GM12878 (cell line): ENCODE data around the gene LHFPL4. TPM values are rescaled to one million over a fixed set of nuclear protein-coding genes. Genes with fewer than 3 reads are reported as not detected.

Experiments used
- ATAC-seq: fragments of 200-7000 bp; cut with Tn5 transposase; 3 replicates; pipeline ENCODE4 v1.9.1; 2020; ENCODE audit warnings: mild to moderate bottlenecking, moderate library complexity
- BruUV-seq: library from RNA; stranded (reverse); fragments of 400-500 nt; replicated peaks from 2 replicates; lab custom pipeline; 2021; lab: Mats Ljungman, UMichigan
- CTCF ChIA-PET: fragments of 300-600 bp; sonication (Branson Sonifier 250); formaldehyde crosslinking; extraction: SDS; loops from one replicate; lab custom pipeline; 2021; ENCODE audit warnings: inconsistent platforms; lab: Yijun Ruan, JAX
- POLR2A ChIA-PET: fragments of 350-600 bp; formaldehyde crosslinking; extraction: SDS; loops from one replicate; lab custom pipeline; 2021; ENCODE audit warnings: inconsistent platforms; lab: Charles Lee
- RAD21 ChIA-PET: fragments of 300-600 bp; sonication (Branson Sonifier 250); formaldehyde crosslinking; loops from one replicate; lab custom pipeline; 2023; ENCODE audit warnings: antibody characterized with exemption; ENCODE audit not compliant: unreplicated experiment; lab: Charles Lee
- SMC1A ChIA-PET: fragments of 300-600 bp; sonication (Branson Sonifier 250); formaldehyde crosslinking; loops from one replicate; lab custom pipeline; 2023; ENCODE audit not compliant: unreplicated experiment, uncharacterized antibody; lab: Charles Lee
- DNase-seq: peaks from one replicate; pipeline ENCODE4 v3.0.0-alpha.2; 2011; ENCODE audit warnings: low read depth, low spot score
- FAIRE-seq: peaks from 3 replicates; lab custom pipeline; 2011; peaks lifted over from hg19 to GRCh38; lab: Jason Lieb, UNC
- H2AFZ ChIP-seq: 2 replicates; pipeline ENCODE4 v1.6.0; 2011; ENCODE audit warnings: low read depth, low read length, control low read depth; ENCODE audit not compliant: control insufficient read depth
- H3K27ac ChIP-seq: 2 replicates; pipeline ENCODE4 v1.5.1; 2011; ENCODE audit warnings: control low read depth; ENCODE audit not compliant: control insufficient read depth, insufficient read depth
- H3K27me3 ChIP-seq, 2 experiments: replicated peaks in 1 of 2; 2 replicates each; pipeline versions ENCODE4 v1.6.0 to v1.6.1; 2011; ENCODE audit warnings: low read length in 1 of 2; ENCODE audit not compliant: control insufficient read depth in 2 of 2, insufficient read depth in 2 of 2
- H3K36me3 ChIP-seq, 2 experiments: 2 replicates each; pipeline ENCODE4 v1.5.1; 2011; ENCODE audit warnings: low read length in 1 of 2; ENCODE audit not compliant: control insufficient read depth in 2 of 2, insufficient read depth in 2 of 2
- H3K4me1 ChIP-seq: 2 replicates; pipeline ENCODE4 v1.6.1; 2011; ENCODE audit warnings: mild to moderate bottlenecking, low read length, moderate library complexity, mixed read lengths; ENCODE audit not compliant: control insufficient read depth, insufficient read depth
- H3K4me2 ChIP-seq: 2 replicates; pipeline ENCODE4 v1.6.0; 2011; ENCODE audit warnings: control low read depth; ENCODE audit not compliant: control insufficient read depth, insufficient read depth
- H3K4me3 ChIP-seq: fragments of 200-600 bp; sonication (generic); 2 replicates; pipeline ENCODE4 v1.5.1; 2016
- H3K79me2 ChIP-seq: 2 replicates; pipeline ENCODE4 v1.6.0; 2011; ENCODE audit warnings: low read length; ENCODE audit not compliant: control insufficient read depth, insufficient read depth
- H3K9ac ChIP-seq: 2 replicates; pipeline ENCODE4 v1.8.0; 2011; ENCODE audit warnings: low read length, control low read depth, mixed read lengths; ENCODE audit not compliant: control insufficient read depth, insufficient read depth
- H3K9me3 ChIP-seq: replicated peaks from 3 replicates; pipeline ENCODE4 v1.5.1; 2011; ENCODE audit warnings: mild to moderate bottlenecking, low read length; ENCODE audit not compliant: control insufficient read depth, insufficient read depth
- H4K20me1 ChIP-seq: 2 replicates; pipeline ENCODE4 v1.6.0; 2011; ENCODE audit not compliant: control insufficient read depth, insufficient read depth
- CBX5 ChIP-seq: sonication (generic); IDR thresholded peaks from 2 replicates; pipeline ENCODE4 v1.6.1; 2016; ENCODE audit warnings: low read depth, moderate library complexity, mild to moderate bottlenecking, inconsistent platforms
- CHD2 ChIP-seq: IDR thresholded peaks from 2 replicates; pipeline ENCODE4 v1.6.1; 2011; ENCODE audit warnings: low read depth, low read length, improper control_type of control experiment, borderline replicate concordance
- CUX1 ChIP-seq: IDR thresholded peaks from 2 replicates; pipeline ENCODE4 v1.6.1; 2012; ENCODE audit warnings: improper control_type of control experiment, low read depth, low read length; ENCODE audit not compliant: insufficient replicate concordance
- DPF2 ChIP-seq: fragments of 450-650 bp; IDR thresholded peaks from 2 replicates; pipeline ENCODE4 v1.6.1; 2017; ENCODE audit warnings: mild to moderate bottlenecking
- HDAC2 ChIP-seq: fragments of 200-600 bp; sonication (generic); IDR thresholded peaks from 2 replicates; pipeline ENCODE4 v1.6.1; 2017
- IRF4 ChIP-seq: IDR thresholded peaks from 2 replicates; pipeline ENCODE4 v1.6.1; 2011; ENCODE audit warnings: low read depth, low read length
- KAT2A ChIP-seq: conservative IDR thresholded peaks from 2 replicates; pipeline ENCODE4 v1.6.1; 2011; ENCODE audit warnings: low read depth, low read length; ENCODE audit not compliant: control insufficient read depth
- MTA2 ChIP-seq: fragments of 450-650 bp; IDR thresholded peaks from 2 replicates; pipeline ENCODE4 v1.6.1; 2016; ENCODE audit warnings: low read depth, mild to moderate bottlenecking, moderate library complexity
- NKRF ChIP-seq: fragments of 450-650 bp; conservative IDR thresholded peaks from 2 replicates; pipeline ENCODE4 v1.6.1; 2017; ENCODE audit warnings: mild to moderate bottlenecking, moderate library complexity
- RB1 ChIP-seq: fragments of 450-650 bp; formaldehyde crosslinking; IDR thresholded peaks from 2 replicates; pipeline ENCODE4 v1.6.1; 2017; ENCODE audit warnings: mild to moderate bottlenecking, borderline replicate concordance
- RUNX3 ChIP-seq: IDR thresholded peaks from 2 replicates; pipeline ENCODE4 v1.6.1; 2012; ENCODE audit warnings: low read length, inconsistent platforms
- SMAD5 ChIP-seq: IDR thresholded peaks from 2 replicates; pipeline ENCODE4 v1.6.1; 2016; ENCODE audit warnings: antibody characterized with exemption, low read depth
- SP1 ChIP-seq: IDR thresholded peaks from one replicate; pipeline ENCODE4 v1.6.1; 2011; ENCODE audit warnings: low read depth, low read length
- STAT3 ChIP-seq: IDR thresholded peaks from 2 replicates; pipeline ENCODE4 v1.6.1; 2011; ENCODE audit warnings: low read depth, low read length, improper control_type of control experiment
- TCF12 ChIP-seq: IDR thresholded peaks from 2 replicates; pipeline ENCODE4 v1.6.1; 2011; ENCODE audit warnings: low read depth, mild to moderate bottlenecking, low read length
- WRNIP1 ChIP-seq: IDR thresholded peaks from 2 replicates; pipeline ENCODE4 v1.6.1; 2011; ENCODE audit warnings: low read depth, low read length, improper control_type of control experiment, borderline replicate concordance
- WGBS: methylation state at CpG from one replicate; pipeline ENCODE4 v1.1.6; 2016; ENCODE audit warnings: low lambda C conversion rate; ENCODE audit not compliant: insufficient replicate concordance, insufficient coverage; ENCODE audit errors: missing lambda C conversion rate; 5-methylcytosine and 5-hydroxymethylcytosine counted together
- in situ Hi-C: fragments of 300-500 bp; cut with MboI; formaldehyde crosslinking; loops from 9 replicates; pipeline ENCODE4 v1.14.3; 2018; ENCODE audit warnings: mixed read lengths
- intact Hi-C: fragments of 100-400 bp; cut with micrococcal nuclease; formaldehyde crosslinking; loops from one replicate; pipeline ENCODE4 v1.14.2; 2022; ENCODE audit not compliant: unreplicated experiment
- polyA plus RNA-seq, 11 experiments: library from polyadenylated mRNA; depleted of rRNA in 4 of 11; unstranded in 6 of 11; stranded (reverse) in 5 of 11; fragments of >200 nt; fragmentation: Nextera tagmentation in 4 of 11; fragmentation: Illumina TruSeq in 1 of 11; extraction: Ambion mirVana in 4 of 11; extraction: Trizol in 1 of 11; gene quantifications; 1 replicate in 1 of 11; 2 replicates in 10 of 11; pipeline versions ENCODE4 v1.2.1 to v1.2.3, GENCODE V29; 2011 to 2016; ENCODE audit warnings: inconsistent platforms in 2 of 11, missing spikeins in 2 of 11, low read depth in 1 of 11
- total RNA-seq, 4 experiments: library from RNA; depleted of rRNA in 3 of 4; stranded (reverse); fragments of >200 nt in 3 of 4; fragmentation: Illumina TruSeq in 1 of 4; extraction: Trizol in 1 of 4; gene quantifications; 2 replicates each; pipeline versions ENCODE4 v1.2.1 to v1.2.3, GENCODE V29; 2013 to 2021
- TF ChIP-seq, protein P1 (sequence below): fragments of 450-650 bp; IDR thresholded peaks from 2 replicates; pipeline ENCODE4 v1.6.1; 2017; ENCODE audit warnings: borderline replicate concordance

The LHFPL4 gene
- total and polyA plus RNA-seq, 10 of the 15 experiments (the other 5 are each of a cell fraction or from before 2014, with no cell fraction given) = 0.05 to 0.15 TPM; not detected in 8

DNA sequence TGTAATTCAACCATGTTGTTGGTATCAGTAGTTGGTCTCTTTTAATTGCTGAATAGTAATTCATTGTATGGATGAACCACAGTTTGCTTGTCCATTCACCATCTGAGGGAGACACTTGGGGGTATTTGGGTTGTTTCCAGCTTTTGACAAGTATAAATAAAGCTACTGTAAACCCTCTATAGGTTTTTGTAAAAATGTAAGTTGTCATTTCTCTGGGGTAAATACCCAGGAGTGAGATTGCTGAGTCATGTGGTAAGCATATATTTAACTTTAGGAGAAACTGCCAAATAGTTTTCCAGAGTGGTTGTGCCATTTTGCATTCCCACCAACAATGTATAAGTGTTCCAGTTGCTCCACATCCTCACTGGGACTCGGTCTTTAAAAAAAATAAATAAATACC lies 15.4 kb upstream of the LHFPL4 start:
- DNase-seq = no peak
- H3K27ac ChIP-seq = no peak overlapping the region
- H3K4me1 ChIP-seq = no peaks in the 10 kb centered on the region
- H3K4me2 ChIP-seq = no peak overlapping the region
- H3K36me3 ChIP-seq = no peaks in the 10 kb centered on the region
- CTCF ChIA-PET = no interaction called here
- TF ChIP-seq CBX5 (no peak), STAT3 (no peak), RB1 (no peak), DPF2 (no peak), IRF4 (no peak), HDAC2 (no peak), RUNX3 (no peak), CUX1 (no peak), SMAD5 (no peak), MTA2 (no peak), WRNIP1 (no peak), TCF12 (no peak), CHD2 (no peak), KAT2A (no peak), SP1 (no peak), NKRF (no peak)
- TF ChIP-seq, protein P1, sequence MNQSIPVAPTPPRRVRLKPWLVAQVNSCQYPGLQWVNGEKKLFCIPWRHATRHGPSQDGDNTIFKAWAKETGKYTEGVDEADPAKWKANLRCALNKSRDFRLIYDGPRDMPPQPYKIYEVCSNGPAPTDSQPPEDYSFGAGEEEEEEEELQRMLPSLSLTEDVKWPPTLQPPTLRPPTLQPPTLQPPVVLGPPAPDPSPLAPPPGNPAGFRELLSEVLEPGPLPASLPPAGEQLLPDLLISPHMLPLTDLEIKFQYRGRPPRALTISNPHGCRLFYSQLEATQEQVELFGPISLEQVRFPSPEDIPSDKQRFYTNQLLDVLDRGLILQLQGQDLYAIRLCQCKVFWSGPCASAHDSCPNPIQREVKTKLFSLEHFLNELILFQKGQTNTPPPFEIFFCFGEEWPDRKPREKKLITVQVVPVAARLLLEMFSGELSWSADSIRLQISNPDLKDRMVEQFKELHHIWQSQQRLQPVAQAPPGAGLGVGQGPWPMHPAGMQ = no peak
- RAD21 ChIA-PET = no interaction called here
- ATAC-seq = no peak
- no peak for FAIRE-seq
- H4K20me1 ChIP-seq = no peaks in the 10 kb centered on the region
- no peak overlapping the region for H3K4me3 ChIP-seq
- H3K9me3 ChIP-seq = no peaks in the 10 kb centered on the region
- SMC1A ChIA-PET = no interaction called here
- intact Hi-C loops (no loop called here), in situ Hi-C loops (no loop called here)
- no peak overlapping the region for H2AFZ ChIP-seq
- no TSS peak for BruUV-seq
- H3K27me3 ChIP-seq = no peaks in the 10 kb centered on the region
- WGBS = 0% methylated on average over 1 of the region's 1 CpG
- H3K9ac ChIP-seq = no peak overlapping the region
- POLR2A ChIA-PET = no interaction called here
- no peaks in the 10 kb centered on the region for H3K79me2 ChIP-seq
